Left lung (tissue), 10 donors: ENCODE results near the gene BTBD9. TPM values are rescaled to one million over a fixed set of nuclear protein-coding genes. Genes with fewer than 3 reads are reported as not detected.

Source experiments
- ATAC-seq: fragments of 200-7000 bp; cut with Tn5 transposase; one replicate; pipeline ENCODE4 v1.9.1; 2020; ENCODE audit warnings: moderate library complexity
- DNase-seq, 4 donors: peaks; one replicate each; pipeline ENCODE4 v3.0.0-alpha.2; 2013 to 2020
- H3K27ac ChIP-seq, 2 donors: fragments of 200-600 bp; sonication (generic) in 1 of 2; one replicate each; pipeline versions ENCODE4 v1.5.0 to v1.8.0; 2020 to 2021
- H3K27me3 ChIP-seq, 2 donors: fragments of 200-600 bp; sonication (generic) in 1 of 2; one replicate each; pipeline versions ENCODE4 v1.5.0 to v1.8.0; 2020 to 2021
- H3K36me3 ChIP-seq, 2 donors: fragments of 200-600 bp; sonication (generic) in 1 of 2; one replicate each; pipeline versions ENCODE4 v1.5.0 to v1.8.0; 2020 to 2021
- H3K4me1 ChIP-seq, 2 donors: fragments of 200-600 bp; one replicate each; pipeline ENCODE4 v1.8.0; 2021
- H3K4me3 ChIP-seq, 2 donors: fragments of 200-600 bp; sonication (generic) in 1 of 2; one replicate each; pipeline versions ENCODE4 v1.5.0 to v1.8.0; 2020 to 2021; ENCODE audit warnings: mild to moderate bottlenecking in 1 of 2
- H3K9me3 ChIP-seq, 2 donors: fragments of 200-600 bp; sonication (generic) in 1 of 2; one replicate each; pipeline versions ENCODE4 v1.5.0 to v1.8.0; 2020 to 2021
- intact Hi-C, 2 donors: fragments of 100-400 bp; cut with DNase I; formaldehyde crosslinking; loops; one replicate each; pipeline versions ENCODE4 v1.11.2 to v1.14.2; 2022
- polyA plus RNA-seq, 6 donors: library from polyadenylated mRNA; unstranded; fragments of 120-200 nt; gene quantifications; one replicate each; pipeline ENCODE4 v1.2.1, GENCODE V29; 2013; ENCODE audit not compliant: insufficient read length in 6 of 6
- total RNA-seq, 2 donors: library from RNA; stranded (reverse); fragmentation: NEBNext Ultra II Directional; extraction: Animal tissue kit (Norgen Biotek cat#: 25700); gene quantifications; one replicate each; pipeline ENCODE4 v1.2.1, GENCODE V29; 2021
- TF ChIP-seq, protein P1 (sequence below), 2 donors: fragments of 200-600 bp; sonication (generic) in 1 of 2; IDR thresholded peaks; one replicate each; pipeline versions ENCODE4 v1.5.0 to v1.8.0; 2021; ENCODE audit warnings: antibody characterized with exemption in 2 of 2
- donor health status: DM: no; HTN: yes; CAD: no.
- donor health status: DM: no; HTN: no; CAD: no.

Gene BTBD9
- total and polyA plus RNA-seq, 8 donors, result 14.2 to 44.0 (median 16.0) TPM

DNA sequence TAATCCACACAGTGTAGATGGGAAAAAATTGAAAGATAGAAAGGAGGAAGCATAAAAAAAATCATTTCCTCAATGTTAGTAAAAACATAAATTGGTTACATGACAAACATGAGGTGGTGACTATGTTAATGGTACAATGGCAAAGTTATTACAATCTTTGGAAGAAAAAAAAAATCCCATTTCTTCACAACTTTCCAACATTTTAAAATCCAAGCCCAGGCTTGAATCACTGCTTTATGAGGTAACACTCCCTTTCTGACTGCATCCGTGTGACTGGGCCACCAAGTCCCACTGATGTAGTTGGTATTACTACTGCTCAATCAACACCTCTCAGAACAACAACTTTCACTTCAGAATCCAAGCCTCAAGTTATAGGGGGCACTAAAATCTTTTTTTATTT is 160.4 kb downstream of the BTBD9 start:
- Histone ChIP-seq H3K27me3 (no peaks in the 10 kb centered on the region), H3K36me3 (no peaks in the 10 kb centered on the region), H3K27ac (no peak overlapping the region), H3K9me3 (no peaks in the 10 kb centered on the region), H3K4me3 (no peak overlapping the region), H3K4me1 (peaks cover 0 to 42% of the 10 kb centered on the region in 2 donors)
- TF ChIP-seq, protein P1, sequence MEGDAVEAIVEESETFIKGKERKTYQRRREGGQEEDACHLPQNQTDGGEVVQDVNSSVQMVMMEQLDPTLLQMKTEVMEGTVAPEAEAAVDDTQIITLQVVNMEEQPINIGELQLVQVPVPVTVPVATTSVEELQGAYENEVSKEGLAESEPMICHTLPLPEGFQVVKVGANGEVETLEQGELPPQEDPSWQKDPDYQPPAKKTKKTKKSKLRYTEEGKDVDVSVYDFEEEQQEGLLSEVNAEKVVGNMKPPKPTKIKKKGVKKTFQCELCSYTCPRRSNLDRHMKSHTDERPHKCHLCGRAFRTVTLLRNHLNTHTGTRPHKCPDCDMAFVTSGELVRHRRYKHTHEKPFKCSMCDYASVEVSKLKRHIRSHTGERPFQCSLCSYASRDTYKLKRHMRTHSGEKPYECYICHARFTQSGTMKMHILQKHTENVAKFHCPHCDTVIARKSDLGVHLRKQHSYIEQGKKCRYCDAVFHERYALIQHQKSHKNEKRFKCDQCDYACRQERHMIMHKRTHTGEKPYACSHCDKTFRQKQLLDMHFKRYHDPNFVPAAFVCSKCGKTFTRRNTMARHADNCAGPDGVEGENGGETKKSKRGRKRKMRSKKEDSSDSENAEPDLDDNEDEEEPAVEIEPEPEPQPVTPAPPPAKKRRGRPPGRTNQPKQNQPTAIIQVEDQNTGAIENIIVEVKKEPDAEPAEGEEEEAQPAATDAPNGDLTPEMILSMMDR (IDR thresholded peaks at IDR 0.05), result no peak
- intact Hi-C loops, result no loop called here
- no peak for ATAC-seq
- no peak for DNase-seq

DNA sequence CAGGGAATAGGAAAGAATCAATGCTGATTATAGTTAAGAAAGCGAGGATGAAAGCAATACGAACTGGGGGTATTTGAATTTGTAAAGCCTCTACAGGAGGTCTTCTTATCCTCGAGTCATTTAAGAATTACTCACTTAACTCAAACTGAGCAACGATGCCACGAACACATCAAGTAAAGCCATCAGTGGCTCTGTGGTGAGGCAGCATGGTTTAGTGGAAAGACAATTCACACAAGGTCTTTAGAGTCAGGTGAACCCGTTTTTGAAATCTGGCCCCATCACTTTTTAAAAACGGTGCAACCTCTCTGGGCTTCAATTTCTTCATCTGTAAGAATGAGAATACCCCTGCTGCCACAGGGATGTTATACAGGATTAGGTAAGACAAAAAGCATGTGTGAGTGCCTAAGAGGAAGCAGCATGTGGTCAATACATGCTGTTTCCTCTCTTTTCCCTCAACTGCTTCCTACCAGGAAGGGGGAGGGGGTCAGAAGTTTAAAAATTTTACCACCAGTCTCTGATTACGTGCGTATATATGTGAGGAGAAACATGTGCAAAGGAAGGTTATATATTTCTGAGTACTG is 162.0 kb downstream of the BTBD9 start:
- Histone ChIP-seq H3K4me3 (no peak overlapping the region), H3K27ac (no peak overlapping the region), H3K27me3 (no peaks in the 10 kb centered on the region), H3K9me3 (no peaks in the 10 kb centered on the region), H3K36me3 (no peaks in the 10 kb centered on the region), H3K4me1 (peaks cover 0 to 34% of the 10 kb centered on the region in 2 donors)
- intact Hi-C loops, result no loop called here
- DNase-seq, result no peak
- TF ChIP-seq, protein P1 (IDR thresholded peaks at IDR 0.05), result no peak
- no peak for ATAC-seq

- H3K9me3 ChIP-seq, result no peaks in the 10 kb centered on the region
- no peak overlapping the region for H3K27ac ChIP-seq
- TF ChIP-seq, protein P1 (IDR thresholded peaks at IDR 0.05), result no peak
- no peak overlapping the region for H3K4me3 ChIP-seq
- H3K27me3 ChIP-seq, result no peaks in the 10 kb centered on the region
- H3K36me3 ChIP-seq, result no peaks in the 10 kb centered on the region
- H3K4me1 ChIP-seq, result peaks cover 0 to 26% of the 10 kb centered on the region in 2 donors
- DNase-seq, result no peak
- intact Hi-C loops, result no loop called here
- no peak for ATAC-seq
Measured at GRCh38 chr6:38476888-38477287, 162.8 kb downstream of the BTBD9 start.

DNA sequence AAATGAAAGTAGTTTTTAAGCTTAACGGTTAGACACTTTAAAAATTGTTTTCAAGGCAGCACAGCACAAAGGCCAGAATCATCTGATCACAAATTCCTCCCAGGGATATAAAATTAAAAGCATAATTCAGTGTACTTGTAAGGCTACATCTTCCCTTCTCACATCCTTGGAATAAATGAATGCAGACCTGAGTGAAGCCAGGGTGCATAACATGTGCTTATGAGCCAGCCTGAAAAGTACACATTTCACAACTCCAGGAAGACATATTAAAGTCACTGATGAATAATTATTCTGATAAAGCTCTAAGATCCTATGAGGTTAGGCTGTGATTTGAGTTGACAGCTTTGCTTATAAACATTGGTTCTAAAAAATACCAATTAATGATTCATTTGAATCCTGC is 163.6 kb downstream of the BTBD9 start:
- no peaks in the 10 kb centered on the region for H3K36me3 ChIP-seq
- TF ChIP-seq, protein P1 (IDR thresholded peaks at IDR 0.05), result no peak
- intact Hi-C loops, result no loop called here
- ATAC-seq (no peak), DNase-seq (no peak)
- H3K4me3 ChIP-seq, result no peak overlapping the region
- H3K27me3 ChIP-seq, result no peaks in the 10 kb centered on the region
- H3K9me3 ChIP-seq, result no peaks in the 10 kb centered on the region
- H3K27ac ChIP-seq, result no peak overlapping the region
- H3K4me1 ChIP-seq, result peaks cover 0 to 26% of the 10 kb centered on the region in 2 donors

- no peak overlapping the region for H3K4me3 ChIP-seq
- H3K9me3 ChIP-seq, result no peaks in the 10 kb centered on the region
- no peak for ATAC-seq
- TF ChIP-seq, protein P1 (IDR thresholded peaks at IDR 0.05), result no peak
- no peaks in the 10 kb centered on the region for H3K4me1 ChIP-seq
- intact Hi-C loops, result no loop called here
- H3K27ac ChIP-seq, result no peak overlapping the region
- no peaks in the 10 kb centered on the region for H3K36me3 ChIP-seq
- H3K27me3 ChIP-seq, result no peaks in the 10 kb centered on the region
- no peak for DNase-seq
Measured at GRCh38 chr6:38470548-38470947, 169.2 kb downstream of the BTBD9 start.
